Panc1 (cell line): ENCODE results near the gene EBF4. TPM values are rescaled to one million over a fixed set of nuclear protein-coding genes. Genes with fewer than 3 reads are reported as not detected.

ENCODE experiments used
- ATAC-seq: fragments of 200-7000 bp; cut with Tn5 transposase; 2 replicates; pipeline ENCODE4 v1.9.1; 2020; ENCODE audit warnings: mild to moderate bottlenecking, moderate library complexity
- BruUV-seq: library from RNA; stranded (reverse); fragments of 400-500 nt; replicated peaks from 2 replicates; lab custom pipeline; 2021; lab: Mats Ljungman, UMichigan
- CTCF ChIA-PET: fragments of 300-600 bp; sonication (Branson Sonifier 250); formaldehyde crosslinking; loops from one replicate; lab custom pipeline; 2022; ENCODE audit warnings: antibody characterized with exemption; lab: Charles Lee
- POLR2A ChIA-PET: fragments of 300-600 bp; sonication (Branson Sonifier 250); formaldehyde crosslinking; loops from one replicate; lab custom pipeline; 2022; ENCODE audit warnings: antibody characterized with exemption; lab: Charles Lee
- DNase-seq: peaks from one replicate; pipeline ENCODE4 v3.0.0-alpha.2; 2010; ENCODE audit warnings: low read depth, low spot score
- H3K27ac ChIP-seq: 2 replicates; pipeline ENCODE4 v1.5.1; 2011; ENCODE audit warnings: mild to moderate bottlenecking, low read length, inconsistent platforms
- H3K27me3 ChIP-seq: fragments of 200-500 bp; sonication (Bioruptor generic); 2 replicates; pipeline ENCODE4 v1.6.0; 2014; ENCODE audit warnings: low read length, inconsistent platforms; ENCODE audit not compliant: control insufficient read depth, insufficient read depth
- H3K36me3 ChIP-seq: fragments of 200-500 bp; sonication (Bioruptor generic); 2 replicates; pipeline ENCODE4 v1.5.1; 2014; ENCODE audit warnings: inconsistent platforms, mild to moderate bottlenecking, low read length, moderate library complexity; ENCODE audit not compliant: control insufficient read depth, insufficient read depth
- H3K4me1 ChIP-seq: 2 replicates; pipeline ENCODE4 v1.5.1; 2011; ENCODE audit warnings: inconsistent platforms, mild to moderate bottlenecking, low read length, moderate library complexity; ENCODE audit not compliant: control insufficient read depth, insufficient read depth
- H3K4me3 ChIP-seq, 2 experiments: 2 replicates each; pipeline ENCODE4 v1.5.1; 2011 to 2012; ENCODE audit warnings: low read depth in 2 of 2, low read length in 2 of 2, mild to moderate bottlenecking in 2 of 2, inconsistent platforms in 1 of 2, moderate library complexity in 1 of 2
- H3K9me3 ChIP-seq: fragments of 200-500 bp; sonication (Bioruptor generic); 2 replicates; pipeline ENCODE4 v1.5.1; 2014; ENCODE audit warnings: low read depth, mild to moderate bottlenecking, inconsistent platforms, low read length, moderate library complexity; ENCODE audit not compliant: control insufficient read depth, insufficient read depth
- POLR2AphosphoS5 ChIP-seq: IDR thresholded peaks from 2 replicates; pipeline ENCODE4 v1.6.1; 2012; ENCODE audit warnings: mild to moderate bottlenecking, low read depth, low read length, moderate library complexity
- SIN3A ChIP-seq: IDR thresholded peaks from 2 replicates; pipeline ENCODE4 v1.6.1; 2012; ENCODE audit warnings: low read depth, mild to moderate bottlenecking, low read length, moderate library complexity, borderline replicate concordance; ENCODE audit not compliant: insufficient read depth
- TCF7L2 ChIP-seq: IDR thresholded peaks from 2 replicates; pipeline ENCODE4 v1.6.1; 2011; ENCODE audit warnings: mild to moderate bottlenecking, low read depth, low read length, inconsistent platforms
- in situ Hi-C: cut with HindIII; loops from 2 replicates; pipeline ENCODE4 v1.10.0; 2016; ENCODE audit warnings: low sequenced_read_pairs, low pct_unique_long_range_greater_than_20kb
- intact Hi-C: fragments of 100-400 bp; cut with micrococcal nuclease; formaldehyde crosslinking; loops from one replicate; pipeline ENCODE4 v1.10.0; 2022; ENCODE audit not compliant: unreplicated experiment
- total RNA-seq: library from RNA; stranded (reverse); gene quantifications from one replicate; pipeline ENCODE4 v1.2.1, GENCODE V29; 2021; ENCODE audit not compliant: unreplicated experiment
- TF ChIP-seq, protein P1 (sequence below), 2 experiments: IDR thresholded peaks; 2 replicates each; pipeline ENCODE4 v1.6.1; 2011 to 2012; ENCODE audit warnings: low read depth in 2 of 2, control low read depth in 1 of 2, low read length in 1 of 2, mild to moderate bottlenecking in 1 of 2, moderate library complexity in 1 of 2; ENCODE audit not compliant: insufficient read depth in 1 of 2
- TF ChIP-seq, protein P2 (sequence below): fragments of 450-650 bp; IDR thresholded peaks from 2 replicates; pipeline ENCODE4 v1.5.1; 2017; ENCODE audit warnings: mild to moderate bottlenecking

EBF4 gene
- total RNA-seq, 1 experiment from 2014 or later: 6.8 TPM

DNA sequence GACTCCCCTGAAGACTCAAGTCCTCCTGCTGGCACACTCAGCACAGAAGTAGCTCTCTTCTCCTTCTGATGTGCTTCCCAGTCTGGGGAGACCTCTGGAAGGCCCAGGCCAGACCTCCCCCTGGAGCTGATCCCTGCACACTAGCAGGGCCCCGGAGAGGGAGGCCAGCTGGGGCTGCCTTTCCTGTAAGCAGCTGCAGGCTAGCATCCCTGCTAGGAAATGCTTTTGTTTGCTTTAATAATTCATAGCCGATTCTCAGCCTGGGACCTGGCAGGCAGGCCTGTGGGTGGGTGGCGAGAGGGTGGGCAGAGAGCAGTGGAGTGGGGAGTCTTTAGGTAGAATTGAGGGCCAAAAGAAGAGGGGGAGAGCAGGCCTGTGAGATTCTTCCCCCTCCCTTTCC lies 5.2 kb downstream of the EBF4 start:
- in situ Hi-C loops: no loop called here
- ATAC-seq (no peak), DNase-seq (no peak)
- intact Hi-C loops: no loop called here
- H3K4me1 ChIP-seq: no peaks in the 10 kb centered on the region; the same call in 1 of the 2 replicates
- ChIA-PET POLR2A (no interaction called here), CTCF (no interaction called here)
- no peak overlapping the region for H3K4me3 ChIP-seq
- H3K36me3 ChIP-seq: no peaks in the 10 kb centered on the region
- BruUV-seq: no TSS peak
- H3K27me3 ChIP-seq: no peaks in the 10 kb centered on the region
- no peak overlapping the region for H3K27ac ChIP-seq
- H3K9me3 ChIP-seq: no peaks in the 10 kb centered on the region
- TF ChIP-seq SIN3A: no peak
- TF ChIP-seq TCF7L2: no peak
- TF ChIP-seq, protein P1, sequence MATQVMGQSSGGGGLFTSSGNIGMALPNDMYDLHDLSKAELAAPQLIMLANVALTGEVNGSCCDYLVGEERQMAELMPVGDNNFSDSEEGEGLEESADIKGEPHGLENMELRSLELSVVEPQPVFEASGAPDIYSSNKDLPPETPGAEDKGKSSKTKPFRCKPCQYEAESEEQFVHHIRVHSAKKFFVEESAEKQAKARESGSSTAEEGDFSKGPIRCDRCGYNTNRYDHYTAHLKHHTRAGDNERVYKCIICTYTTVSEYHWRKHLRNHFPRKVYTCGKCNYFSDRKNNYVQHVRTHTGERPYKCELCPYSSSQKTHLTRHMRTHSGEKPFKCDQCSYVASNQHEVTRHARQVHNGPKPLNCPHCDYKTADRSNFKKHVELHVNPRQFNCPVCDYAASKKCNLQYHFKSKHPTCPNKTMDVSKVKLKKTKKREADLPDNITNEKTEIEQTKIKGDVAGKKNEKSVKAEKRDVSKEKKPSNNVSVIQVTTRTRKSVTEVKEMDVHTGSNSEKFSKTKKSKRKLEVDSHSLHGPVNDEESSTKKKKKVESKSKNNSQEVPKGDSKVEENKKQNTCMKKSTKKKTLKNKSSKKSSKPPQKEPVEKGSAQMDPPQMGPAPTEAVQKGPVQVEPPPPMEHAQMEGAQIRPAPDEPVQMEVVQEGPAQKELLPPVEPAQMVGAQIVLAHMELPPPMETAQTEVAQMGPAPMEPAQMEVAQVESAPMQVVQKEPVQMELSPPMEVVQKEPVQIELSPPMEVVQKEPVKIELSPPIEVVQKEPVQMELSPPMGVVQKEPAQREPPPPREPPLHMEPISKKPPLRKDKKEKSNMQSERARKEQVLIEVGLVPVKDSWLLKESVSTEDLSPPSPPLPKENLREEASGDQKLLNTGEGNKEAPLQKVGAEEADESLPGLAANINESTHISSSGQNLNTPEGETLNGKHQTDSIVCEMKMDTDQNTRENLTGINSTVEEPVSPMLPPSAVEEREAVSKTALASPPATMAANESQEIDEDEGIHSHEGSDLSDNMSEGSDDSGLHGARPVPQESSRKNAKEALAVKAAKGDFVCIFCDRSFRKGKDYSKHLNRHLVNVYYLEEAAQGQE (IDR thresholded peaks at IDR 0.05; ENCODE audit: insufficient read depth in 1 of 2, low read depth in 2 of 2, low read length in 1 of 2): no peak
- TF ChIP-seq, protein P2, sequence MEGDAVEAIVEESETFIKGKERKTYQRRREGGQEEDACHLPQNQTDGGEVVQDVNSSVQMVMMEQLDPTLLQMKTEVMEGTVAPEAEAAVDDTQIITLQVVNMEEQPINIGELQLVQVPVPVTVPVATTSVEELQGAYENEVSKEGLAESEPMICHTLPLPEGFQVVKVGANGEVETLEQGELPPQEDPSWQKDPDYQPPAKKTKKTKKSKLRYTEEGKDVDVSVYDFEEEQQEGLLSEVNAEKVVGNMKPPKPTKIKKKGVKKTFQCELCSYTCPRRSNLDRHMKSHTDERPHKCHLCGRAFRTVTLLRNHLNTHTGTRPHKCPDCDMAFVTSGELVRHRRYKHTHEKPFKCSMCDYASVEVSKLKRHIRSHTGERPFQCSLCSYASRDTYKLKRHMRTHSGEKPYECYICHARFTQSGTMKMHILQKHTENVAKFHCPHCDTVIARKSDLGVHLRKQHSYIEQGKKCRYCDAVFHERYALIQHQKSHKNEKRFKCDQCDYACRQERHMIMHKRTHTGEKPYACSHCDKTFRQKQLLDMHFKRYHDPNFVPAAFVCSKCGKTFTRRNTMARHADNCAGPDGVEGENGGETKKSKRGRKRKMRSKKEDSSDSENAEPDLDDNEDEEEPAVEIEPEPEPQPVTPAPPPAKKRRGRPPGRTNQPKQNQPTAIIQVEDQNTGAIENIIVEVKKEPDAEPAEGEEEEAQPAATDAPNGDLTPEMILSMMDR: no peak
- no peak for TF ChIP-seq POLR2AphosphoS5

DNA sequence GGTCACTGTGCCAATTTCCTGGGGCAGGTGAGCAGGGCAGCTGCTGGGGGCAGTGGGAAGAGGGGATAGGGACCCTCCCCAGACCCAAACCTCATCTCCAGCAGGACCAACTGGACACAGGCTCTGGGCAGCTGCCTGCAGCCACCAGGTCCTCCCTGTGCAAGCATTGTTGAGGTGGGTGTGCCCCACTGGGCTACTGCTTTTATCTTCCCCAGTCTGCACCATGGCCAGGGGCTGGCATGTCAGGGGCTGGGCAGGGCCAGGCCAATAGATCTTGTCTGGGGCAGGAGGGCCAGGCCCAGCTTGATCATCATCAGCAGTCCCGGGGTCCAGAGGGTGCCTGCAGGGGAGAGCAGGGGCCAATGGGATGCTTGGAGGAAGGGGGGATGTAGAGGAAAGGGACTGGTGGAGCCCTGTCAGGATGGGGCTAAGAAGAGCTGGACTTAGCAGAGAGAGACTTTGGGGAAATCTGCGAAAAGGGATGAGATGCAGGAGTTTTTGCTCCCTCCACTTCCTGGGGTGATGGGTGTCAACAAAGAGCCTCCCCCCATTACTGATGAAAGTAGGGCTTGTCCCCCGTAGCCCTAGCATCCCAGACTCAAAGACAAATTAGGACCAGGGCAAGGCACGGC lies 5.7 kb downstream of the EBF4 start:
- in situ Hi-C loops (no loop called here), intact Hi-C loops (no loop called here)
- ATAC-seq (no peak), DNase-seq (no peak)
- no peaks in the 10 kb centered on the region for H3K27me3 ChIP-seq
- ChIA-PET CTCF (no interaction called here), POLR2A (no interaction called here)
- H3K4me3 ChIP-seq: no peak overlapping the region
- H3K36me3 ChIP-seq: no peaks in the 10 kb centered on the region
- no peaks in the 10 kb centered on the region; the same call in 1 of the 2 replicates for H3K4me1 ChIP-seq
- TF ChIP-seq, protein P1 (IDR thresholded peaks at IDR 0.05; ENCODE audit: insufficient read depth in 1 of 2, low read depth in 2 of 2, low read length in 1 of 2): no peak
- TF ChIP-seq, protein P2: no peak
- TF ChIP-seq SIN3A (no peak), TCF7L2 (no peak), POLR2AphosphoS5 (no peak)
- BruUV-seq: no TSS peak
- no peaks in the 10 kb centered on the region for H3K9me3 ChIP-seq
- no peak overlapping the region for H3K27ac ChIP-seq
